Raji (cell line): ENCODE data around the gene ARAP2.

ENCODE experiments used
- POLR2A ChIP-seq: IDR thresholded peaks from 2 replicates; pipeline ENCODE4 v1.6.1; 2011; ENCODE audit warnings: low read depth, low read length, control low read depth; ENCODE audit not compliant: insufficient read depth

Gene ARAP2

GRCh38 chr4:36208893-36209473 lies 35.3 kb downstream of the ARAP2 start:
- no peak for TF ChIP-seq POLR2A

- no peak for TF ChIP-seq POLR2A
These were observed 36.3 kb downstream of the ARAP2 start for GRCh38 chr4:36207831-36208520.

- TF ChIP-seq POLR2A = no peak
These were observed 36.9 kb downstream of the ARAP2 start for GRCh38 chr4:36207367-36207766.

GRCh38 chr4:36206603-36207311 lies 37.6 kb downstream of the ARAP2 start:
- no peak for TF ChIP-seq POLR2A

- no peak for TF ChIP-seq POLR2A
These were observed 38.3 kb downstream of the ARAP2 start for GRCh38 chr4:36206012-36206411.

- no peak for TF ChIP-seq POLR2A
These were observed 45.5 kb downstream of the ARAP2 start for GRCh38 chr4:36198861-36199260.

GRCh38 chr4:36198068-36198808 lies 46.1 kb downstream of the ARAP2 start:
- TF ChIP-seq POLR2A = no peak

GRCh38 chr4:36197501-36197900 lies 46.8 kb downstream of the ARAP2 start:
- TF ChIP-seq POLR2A = no peak

GRCh38 chr4:36196145-36196913 lies 48.0 kb downstream of the ARAP2 start:
- TF ChIP-seq POLR2A = no peak

GRCh38 chr4:36192922-36193321 lies 51.4 kb downstream of the ARAP2 start:
- no peak for TF ChIP-seq POLR2A

- TF ChIP-seq POLR2A = no peak
These were observed 54.6 kb downstream of the ARAP2 start for GRCh38 chr4:36189511-36190226.

- TF ChIP-seq POLR2A = no peak
These were observed 56.5 kb downstream of the ARAP2 start for GRCh38 chr4:36187723-36188333.

GRCh38 chr4:36183665-36184393 lies 60.5 kb downstream of the ARAP2 start:
- no peak for TF ChIP-seq POLR2A
